NCI-H1417 treated with DMSO at 0.1 percent for 48 hours (cell line): ENCODE results near the gene TJP3.

Experiments
- DNase-seq: peaks from one replicate; lab custom pipeline; 2025; lab: John Stamatoyannopoulos, UW

TJP3 gene

DNA sequence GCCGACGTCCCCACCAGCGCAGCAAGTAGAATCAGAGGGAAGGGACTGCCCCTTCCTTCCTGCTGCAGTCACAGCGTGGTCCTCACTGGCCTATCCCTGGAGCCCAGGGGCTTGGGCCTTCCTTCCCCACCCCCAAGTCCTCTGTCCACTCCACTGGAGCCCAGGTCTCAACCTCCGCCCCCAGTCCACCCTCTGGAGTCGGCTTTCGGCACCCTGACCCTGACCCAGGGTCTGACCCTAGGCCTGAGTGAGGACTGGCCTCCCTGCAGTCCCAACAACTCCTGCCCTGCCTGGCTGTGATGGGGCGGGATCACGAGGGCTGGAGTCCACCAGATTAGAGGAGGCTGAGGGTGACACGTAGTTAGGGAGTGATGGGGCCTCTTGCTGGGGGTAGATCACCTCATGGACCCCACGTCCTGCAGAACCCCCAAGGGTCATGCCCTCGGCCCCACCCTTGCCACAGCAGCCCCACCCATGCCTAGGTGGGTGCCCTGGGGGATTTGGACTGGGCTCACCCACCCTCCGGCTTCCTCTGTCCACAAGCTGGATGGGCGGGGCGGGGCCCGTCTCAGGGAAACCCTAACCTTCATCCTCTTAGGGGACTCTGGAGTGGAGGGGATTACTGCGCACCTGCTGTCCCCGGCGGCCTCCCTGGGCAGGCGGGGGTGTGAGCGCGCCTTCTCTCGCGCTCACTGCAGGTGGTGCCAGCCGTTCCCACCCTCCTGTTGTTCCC is 60.0 kb downstream of the TJP3 start:
- no peak for DNase-seq

- DNase-seq = no peak
These were observed 60.5 kb downstream of the TJP3 start for GRCh38 chr19:3768748-3769099.

GRCh38 chr19:3769494-3769893 is 61.3 kb downstream of the TJP3 start:
- no peak for DNase-seq

DNA sequence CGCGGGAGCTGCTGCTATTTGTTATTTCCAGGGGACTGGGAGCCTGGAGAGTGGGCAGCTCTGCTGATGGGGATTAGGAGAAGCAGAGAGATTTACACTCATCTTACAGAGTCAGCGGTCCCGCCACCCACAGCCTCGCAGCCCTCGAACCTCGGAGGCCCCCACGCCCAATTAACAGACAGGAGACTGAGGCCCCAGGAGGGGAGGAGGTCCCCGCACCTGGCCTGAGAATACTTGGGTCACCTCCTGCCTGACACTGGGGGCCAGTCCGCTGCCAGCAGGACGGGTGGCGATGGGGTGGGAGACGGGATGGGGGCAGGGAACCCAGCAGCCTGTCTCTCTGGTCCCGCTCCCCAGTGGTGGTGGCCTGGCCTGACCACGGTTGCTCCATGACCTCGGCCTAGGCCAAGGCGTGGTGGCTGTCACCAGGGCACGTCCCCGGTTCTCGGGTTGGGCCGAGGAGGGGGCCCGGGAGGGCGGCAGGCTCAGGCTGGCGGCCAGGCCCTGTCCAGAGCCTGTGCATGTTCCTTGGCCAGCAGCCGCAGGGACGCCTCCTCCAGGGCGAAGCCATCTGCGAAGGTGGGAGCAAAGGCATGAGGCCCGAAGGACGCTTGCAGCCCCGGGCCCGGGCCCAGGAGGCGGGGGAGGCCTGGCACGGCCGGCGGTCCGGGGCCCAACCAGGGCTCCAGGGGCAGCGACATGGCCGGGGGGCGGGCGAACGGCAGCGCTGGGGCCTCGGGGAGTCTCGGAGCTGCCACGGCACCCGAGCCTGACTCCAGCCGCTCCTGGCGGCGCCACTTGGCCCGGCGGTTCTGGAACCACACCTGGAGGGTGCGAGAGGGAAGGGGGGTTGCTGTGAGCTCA is 62.2 kb downstream of the TJP3 start:
- no peak for DNase-seq

- DNase-seq = no peak
These were observed 63.1 kb downstream of the TJP3 start for GRCh38 chr19:3771000-3771905.

DNA sequence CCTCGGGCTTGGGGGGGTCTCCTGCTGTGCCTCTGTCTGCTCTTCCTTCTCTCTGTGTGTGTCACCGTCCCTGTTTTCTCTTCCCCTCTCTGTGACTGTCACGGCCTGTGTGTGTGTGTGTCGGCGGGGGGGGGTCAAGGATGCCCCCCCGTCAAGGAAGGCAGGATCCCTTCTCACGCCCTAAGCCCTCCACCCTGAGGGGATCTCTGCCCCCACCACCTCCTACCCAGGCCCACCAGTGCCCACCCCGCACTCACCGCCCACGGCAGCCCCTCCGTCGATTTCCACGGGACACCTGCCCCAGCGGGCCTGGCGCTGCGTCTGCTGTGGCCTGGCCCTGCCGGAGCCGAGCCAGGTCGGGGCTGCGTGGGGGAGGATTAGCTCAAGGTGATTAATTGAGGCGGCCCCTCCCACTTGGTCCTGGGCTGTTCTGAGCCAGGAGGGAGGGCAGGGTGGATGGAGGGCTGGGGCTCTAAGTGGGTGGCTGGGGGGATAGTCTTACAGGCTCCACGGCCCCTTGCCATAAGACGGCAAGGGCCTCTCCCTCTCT is 63.8 kb downstream of the TJP3 start, which contains the start of gene RAX2:
TSS of gene RAX2 (minus strand) at position 323 of the 550 bp plus-strand sequence. CDS start 486 bp downstream, outside the sequence.
- DNase-seq = no peak

DNA sequence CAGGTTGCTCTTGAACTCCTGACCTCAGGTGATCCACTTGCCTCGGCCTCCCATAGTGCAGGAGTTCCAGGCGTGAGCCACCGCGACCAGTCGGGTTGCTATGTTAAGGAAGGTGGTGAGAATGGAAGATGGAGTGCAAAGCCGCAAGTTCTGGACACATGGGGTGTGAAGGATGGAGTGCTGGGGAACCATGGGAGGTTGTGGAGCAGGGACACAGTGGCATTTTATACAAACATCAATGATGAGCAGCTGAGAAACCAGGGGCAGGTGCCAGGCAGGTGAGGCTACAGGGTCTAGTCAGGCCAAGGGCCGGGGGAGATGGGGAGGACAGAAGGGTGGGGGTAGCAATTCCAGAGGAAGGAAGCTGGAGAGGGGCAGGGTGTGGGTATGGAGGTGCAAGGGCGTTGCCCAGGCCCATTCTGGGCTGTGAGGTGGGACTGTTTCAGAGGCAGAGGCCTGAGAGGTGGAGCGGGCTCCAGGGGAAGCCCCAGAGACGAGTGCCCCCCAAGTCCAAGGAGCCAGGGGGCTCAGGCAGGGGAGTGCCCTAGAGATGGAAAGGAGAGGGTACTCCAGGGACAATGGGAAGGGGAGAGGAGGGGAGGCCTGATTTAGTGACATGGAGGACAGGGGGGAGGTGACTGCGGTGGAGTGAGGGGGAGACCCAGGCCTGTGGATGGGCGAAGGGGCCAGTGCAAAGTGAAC is 65.8 kb downstream of the TJP3 start:
- DNase-seq = no peak

DNA sequence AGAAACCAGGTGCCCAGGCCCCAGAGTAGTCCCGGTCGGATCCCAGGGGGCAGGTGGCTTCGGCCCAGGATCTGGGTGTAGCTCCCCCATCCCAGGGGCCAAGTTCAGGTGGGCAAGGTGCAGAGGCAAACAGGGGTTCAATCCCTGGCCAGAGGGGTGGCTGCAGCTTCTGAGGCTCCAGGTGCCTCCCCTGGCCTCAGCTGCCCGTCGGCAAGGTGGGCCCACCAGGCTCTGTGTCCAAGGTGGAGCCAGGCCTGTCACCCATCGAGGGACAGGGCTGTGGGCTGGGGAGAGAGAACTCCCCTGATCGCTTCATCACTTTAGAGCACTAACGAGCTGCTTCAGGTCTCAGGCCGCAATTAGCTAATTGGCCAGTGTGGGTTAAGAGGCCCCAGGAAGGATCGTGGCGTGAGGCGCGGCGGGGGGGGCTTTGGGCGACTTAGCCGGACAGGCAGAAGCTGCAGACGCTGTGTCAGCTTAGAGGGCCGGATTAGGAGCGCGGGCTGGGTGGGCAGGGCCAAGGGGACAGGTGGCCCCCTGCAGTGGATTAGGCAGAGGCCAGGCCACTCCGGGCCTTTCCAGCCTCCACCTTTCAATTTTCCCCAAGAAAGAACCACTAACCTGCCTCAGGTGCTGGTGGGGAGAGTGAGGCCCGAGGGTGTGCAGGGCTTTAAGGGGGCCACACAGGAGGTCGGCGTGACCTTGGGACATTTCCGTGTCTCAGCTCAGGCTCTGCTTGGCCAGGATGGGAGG is 66.6 kb downstream of the TJP3 start:
- DNase-seq = no peak

DNA sequence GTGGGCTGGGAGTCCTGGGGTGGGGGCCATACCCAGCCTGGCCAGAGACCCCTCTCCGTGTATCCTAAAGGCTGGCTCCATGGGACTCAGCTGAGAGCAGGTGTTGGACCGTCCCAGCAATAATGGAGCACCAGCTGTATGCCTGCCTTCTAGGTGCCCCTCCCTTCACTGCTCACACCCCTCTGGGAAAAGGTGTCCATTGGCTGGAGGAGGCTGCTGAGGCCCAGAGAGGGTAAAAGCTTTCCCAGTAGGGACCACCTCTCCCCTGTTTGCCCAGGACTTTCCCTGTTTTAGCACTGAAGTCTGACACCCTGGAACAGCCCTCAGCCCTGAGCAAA is 67.2 kb downstream of the TJP3 start:
- no peak for DNase-seq

- DNase-seq = no peak
These were observed 67.6 kb downstream of the TJP3 start for GRCh38 chr19:3775831-3776230.

DNA sequence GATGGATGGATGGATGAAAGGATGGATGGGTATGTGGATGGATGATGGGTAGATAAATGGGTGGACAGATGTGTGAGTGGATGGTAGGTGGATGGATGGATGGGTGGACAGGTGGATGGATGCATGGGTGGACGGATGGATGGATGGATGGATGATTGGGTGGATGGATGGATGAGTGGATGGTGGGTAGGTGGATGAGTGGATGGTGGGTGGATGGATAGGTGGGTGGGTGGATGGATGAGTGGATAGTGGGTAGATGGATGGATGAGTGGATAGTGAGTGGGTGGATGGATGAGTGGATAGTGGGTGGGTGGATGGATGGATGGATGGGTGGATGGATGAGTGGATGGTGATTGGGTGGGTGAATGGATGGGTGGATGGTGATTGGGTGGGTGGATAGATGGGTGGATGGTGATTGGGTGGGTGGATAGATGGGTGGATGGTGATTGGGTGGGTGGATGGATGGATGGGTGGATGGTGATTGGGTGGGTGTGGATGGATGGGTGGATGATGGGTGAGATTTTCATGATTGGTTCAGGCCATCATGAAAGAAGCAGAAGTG is 68.4 kb downstream of the TJP3 start:
- no peak for DNase-seq

- DNase-seq = no peak
These were observed 70.1 kb downstream of the TJP3 start for GRCh38 chr19:3778104-3778867.

DNA sequence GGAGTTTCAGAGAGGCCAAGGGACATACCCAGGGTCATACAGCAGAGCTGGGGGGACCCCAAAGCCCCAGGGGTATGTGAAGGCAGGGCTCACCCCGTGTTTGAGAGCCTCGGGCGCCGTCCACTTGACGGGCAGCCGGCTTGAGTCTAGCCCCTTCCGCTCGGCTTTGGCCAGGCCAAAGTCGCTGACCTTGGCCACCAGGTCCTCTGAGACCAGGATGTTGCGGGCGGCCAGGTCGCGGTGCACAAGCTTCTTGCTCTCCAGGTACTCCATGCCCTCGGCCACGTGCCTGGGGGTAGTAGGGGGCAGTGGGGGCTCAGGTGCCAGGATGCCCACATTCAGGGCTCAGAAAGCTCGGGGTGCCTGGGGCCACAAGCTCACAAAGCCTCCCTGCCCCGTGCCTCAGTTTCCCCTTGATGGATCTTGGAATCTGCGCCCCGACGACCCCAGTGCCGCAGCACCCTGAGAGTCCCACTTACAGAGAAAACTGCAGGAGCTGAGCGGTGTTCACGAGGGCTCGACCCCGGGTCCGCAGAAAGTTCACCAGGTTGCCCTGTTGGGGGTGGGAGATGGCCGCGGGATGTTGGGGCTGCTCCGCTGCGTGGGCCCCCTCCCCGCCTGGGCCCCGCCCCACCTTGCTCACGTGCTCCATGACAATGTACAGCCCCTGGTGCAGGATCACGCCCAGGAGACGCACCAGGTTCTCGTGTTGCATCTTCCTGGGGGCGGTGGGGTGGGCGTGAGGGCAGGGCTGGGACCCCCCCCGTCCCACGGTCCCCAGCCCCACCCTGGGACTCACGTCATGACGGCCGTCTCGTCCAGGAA is 70.9 kb downstream of the TJP3 start:
- no peak for DNase-seq

- DNase-seq = no peak
These were observed 72.7 kb downstream of the TJP3 start for GRCh38 chr19:3780786-3781304.

- no peak for DNase-seq
These were observed 73.4 kb downstream of the TJP3 start for GRCh38 chr19:3781603-3782002.

- DNase-seq = no peak
These were observed 74.1 kb downstream of the TJP3 start for GRCh38 chr19:3782330-3782729.

DNA sequence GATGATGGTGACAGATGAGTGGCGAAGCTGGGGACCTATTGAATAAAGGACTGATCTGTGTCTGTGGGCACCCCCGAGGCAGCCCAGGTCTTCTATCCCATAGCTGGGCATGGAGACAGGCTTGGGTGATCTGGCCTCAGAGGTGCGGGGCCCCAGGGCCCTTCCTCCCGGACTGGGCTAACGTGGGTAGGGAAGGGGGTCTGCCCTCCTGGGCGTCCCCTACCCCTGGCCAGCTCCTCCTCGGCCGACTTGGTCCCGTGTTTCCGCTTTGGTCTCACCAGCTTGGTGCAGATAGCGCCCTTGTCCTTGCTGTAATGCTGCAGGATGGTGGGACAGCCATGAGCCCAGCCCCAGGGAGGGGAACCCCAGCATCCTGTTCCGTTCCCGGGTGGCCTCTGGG is 74.7 kb downstream of the TJP3 start:
- no peak for DNase-seq
